Head of caudate nucleus (tissue), 42 donors: ENCODE measurements around the gene TTN.

Experiments
- DNase-seq, 42 donors: peaks; one replicate each; pipeline versions ENCODE4 v3.0.0 to v3.0.0-alpha.2; 2020 to 2021; ENCODE audit warnings: mixed read lengths in 7 of 42
- intact Hi-C: fragments of 100-400 bp; cut with DNase I; formaldehyde crosslinking; loops from one replicate; pipeline ENCODE4 v1.15.0; 2022

TTN gene

GRCh38 chr2:178819992-178820391 lies 12.8 kb upstream of the TTN start:
- no peak for DNase-seq
- intact Hi-C loops = no loop called here

- no peak for DNase-seq
- intact Hi-C loops = no loop called here
These were observed 12.1 kb upstream of the TTN start for GRCh38 chr2:178819147-178819875.

- intact Hi-C loops = no loop called here
- DNase-seq = no peak
These were observed 4.7 kb upstream of the TTN start for GRCh38 chr2:178811901-178812300.

GRCh38 chr2:178811045-178811444 lies 3.8 kb upstream of the TTN start:
- intact Hi-C loops = no loop called here
- no peak for DNase-seq

DNA sequence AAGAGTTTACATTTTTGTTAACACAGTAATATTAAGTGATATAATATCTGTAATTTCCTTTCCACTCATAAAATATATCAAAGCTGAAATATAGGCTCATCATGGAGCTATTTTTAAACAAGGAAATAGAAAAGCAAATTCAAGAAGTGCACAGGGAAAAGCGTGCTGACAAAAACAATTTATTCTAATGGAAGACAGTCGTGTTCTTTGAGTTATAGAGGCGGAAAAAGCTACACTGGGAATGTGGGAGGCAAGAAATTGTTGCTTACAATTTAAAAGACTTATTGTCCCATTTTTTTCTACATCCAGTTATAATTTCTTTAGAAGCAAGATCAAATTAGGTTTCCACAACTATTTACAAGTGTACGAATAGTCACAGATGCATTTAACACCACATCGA lies 3.2 kb upstream of the TTN start:
- intact Hi-C loops = no loop called here
- DNase-seq = no peak

DNA sequence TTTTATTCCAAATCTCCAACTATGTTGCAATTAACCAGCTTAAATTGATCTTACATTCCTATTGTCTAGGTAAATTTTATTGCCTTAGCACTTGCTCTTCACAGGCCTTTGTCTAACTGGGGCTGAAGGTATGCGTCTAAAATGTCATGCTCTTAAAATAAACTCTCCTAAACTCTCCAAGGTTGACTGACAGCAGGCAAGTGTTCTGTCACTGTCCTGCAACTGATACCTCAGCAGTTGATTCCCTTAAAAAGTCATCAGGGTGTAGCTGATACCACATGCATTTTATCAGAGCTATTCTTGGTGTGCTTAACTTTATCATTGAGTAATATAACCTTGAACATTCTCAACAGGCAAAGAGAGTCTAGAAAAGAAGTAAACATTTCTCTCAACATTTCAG lies 680 bp downstream of the TTN start:
- DNase-seq = no peak
- intact Hi-C loops = no loop called here

GRCh38 chr2:178805457-178805856 lies 1.8 kb downstream of the TTN start:
- no peak for DNase-seq
- intact Hi-C loops = no loop called here

DNA sequence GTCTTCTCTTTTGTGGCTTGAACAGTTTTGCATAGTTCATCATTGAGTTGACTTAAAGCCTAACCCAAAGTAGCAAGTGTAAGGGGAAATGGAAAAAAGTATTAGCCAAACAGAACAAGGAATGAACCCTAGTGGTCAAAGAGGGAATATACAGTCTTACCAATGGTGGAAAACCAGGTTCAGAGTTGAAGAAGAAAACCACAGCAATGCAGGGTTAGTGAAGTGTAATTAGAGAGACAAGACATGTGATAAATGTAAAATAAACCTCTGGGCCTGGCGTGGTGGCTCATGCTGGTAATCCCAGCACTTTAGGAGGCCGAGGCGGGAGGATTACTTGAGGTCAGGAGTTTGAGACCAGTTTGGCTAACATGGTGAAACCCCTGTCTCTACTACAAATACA lies 2.4 kb downstream of the TTN start:
- DNase-seq = no peak
- intact Hi-C loops = no loop called here

GRCh38 chr2:178800510-178800909 lies 6.7 kb downstream of the TTN start:
- DNase-seq = no peak
- intact Hi-C loops = no loop called here

DNA sequence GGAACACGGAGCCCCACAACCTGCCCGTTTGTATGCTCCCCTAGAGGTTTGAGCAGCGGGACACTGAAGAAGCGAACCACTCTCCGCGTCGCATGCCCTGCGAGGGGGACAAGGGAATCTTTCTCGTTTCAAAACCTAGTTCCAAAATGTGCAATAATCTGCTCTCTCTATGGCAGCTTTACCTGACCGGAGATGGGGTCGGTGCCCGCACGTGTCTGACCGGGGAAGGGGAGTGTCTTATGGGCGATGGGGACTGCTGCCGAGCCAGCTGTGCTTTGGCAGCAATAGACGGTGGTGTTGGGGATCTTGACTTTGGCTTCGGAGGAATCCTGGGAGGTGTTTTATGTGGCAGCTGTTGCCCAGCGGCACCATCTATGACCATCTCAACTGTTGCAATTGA lies 7.9 kb downstream of the TTN start:
- DNase-seq = no peak
- intact Hi-C loops = loop anchor here (10.0 kb wide), 1 partner anchor 115 kb away; no protein-coding TSS in a partner anchor

DNA sequence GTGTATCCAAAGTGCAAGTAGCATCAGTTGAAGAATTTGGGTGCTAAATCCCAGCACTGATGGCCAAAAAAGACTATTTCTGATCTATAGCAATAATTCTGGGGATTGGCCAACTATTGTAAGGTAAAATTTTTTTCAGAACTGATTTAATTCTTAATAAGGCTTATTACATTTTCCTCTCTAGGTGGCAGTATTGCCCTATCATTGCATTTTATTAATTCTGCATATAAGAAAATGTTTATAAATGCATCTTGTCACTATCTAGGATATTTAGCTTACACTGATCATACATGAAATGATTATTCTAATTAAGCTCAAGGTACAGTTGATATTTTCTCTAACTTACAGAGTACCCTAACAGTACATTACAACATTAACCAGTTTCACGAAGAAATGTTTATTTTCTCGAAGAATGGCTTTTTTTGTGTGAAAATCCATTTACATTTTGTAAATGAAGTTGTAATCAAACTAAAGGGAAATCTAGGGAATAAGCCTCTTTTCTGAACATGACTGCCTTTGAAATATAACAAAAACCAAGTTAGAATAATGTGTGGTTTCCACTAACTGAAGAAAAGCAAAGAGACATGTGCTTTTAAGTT lies 11.0 kb downstream of the TTN start:
- intact Hi-C loops = loop anchor here (10.0 kb wide), 1 partner anchor 119 kb away; no protein-coding TSS in a partner anchor
- DNase-seq = no peak

- intact Hi-C loops = no loop called here
- no peak for DNase-seq
These were observed 19.3 kb downstream of the TTN start for GRCh38 chr2:178787934-178788333.

GRCh38 chr2:178787155-178787554 lies 20.1 kb downstream of the TTN start:
- DNase-seq = no peak

DNA sequence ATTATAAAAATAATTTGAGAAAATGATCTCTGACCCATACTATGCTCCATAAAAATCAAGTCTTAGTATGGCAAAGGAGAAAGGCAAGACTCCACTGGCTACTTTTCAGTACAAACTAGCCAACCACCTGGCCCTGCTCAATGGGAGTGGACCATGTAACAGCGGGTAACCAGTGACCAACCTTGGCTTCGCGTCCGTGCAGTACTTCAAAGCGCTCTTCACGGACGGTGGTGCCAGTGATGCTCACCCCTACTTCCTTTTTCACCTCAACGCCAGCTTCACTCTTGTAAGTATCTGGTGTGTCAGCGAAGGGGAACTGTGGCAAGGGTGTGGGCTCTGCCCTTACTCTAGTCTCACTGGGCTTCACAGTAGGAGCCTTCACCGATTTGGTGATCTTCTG lies 23.3 kb downstream of the TTN start:
- intact Hi-C loops = no loop called here
- no peak for DNase-seq

More at GRCh38 chr2:178787155-178787554, 20.1 kb downstream of the TTN start:
- intact Hi-C loops = no loop called here

- DNase-seq = no peak
- intact Hi-C loops = no loop called here
These were observed 25.0 kb downstream of the TTN start for GRCh38 chr2:178782236-178782635.

GRCh38 chr2:178777577-178777976 lies 29.6 kb downstream of the TTN start:
- intact Hi-C loops = no loop called here
- DNase-seq = no peak

GRCh38 chr2:178776751-178777150 lies 30.5 kb downstream of the TTN start:
- DNase-seq = no peak
- intact Hi-C loops = no loop called here

GRCh38 chr2:178775975-178776374 lies 31.2 kb downstream of the TTN start:
- no peak for DNase-seq
- intact Hi-C loops = no loop called here

DNA sequence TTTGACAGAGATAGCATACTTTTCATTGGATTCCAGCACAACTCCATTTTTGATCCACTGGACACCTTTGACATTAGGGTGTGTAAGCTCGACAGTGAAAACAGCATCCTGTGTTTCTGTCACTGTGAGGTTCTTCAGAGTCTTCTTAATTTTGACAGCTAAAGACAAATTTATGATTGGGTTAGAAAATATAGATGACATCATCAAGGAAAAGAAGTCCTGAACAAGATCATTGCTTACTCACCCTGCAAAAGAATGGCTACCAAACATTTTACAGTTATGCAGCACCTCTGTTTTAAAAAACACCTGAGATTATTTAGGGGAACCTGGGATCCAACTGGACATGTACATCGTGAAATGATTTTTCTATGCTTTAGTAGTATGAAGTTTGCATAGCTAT lies 36.7 kb downstream of the TTN start:
- no peak for DNase-seq

GRCh38 chr2:178767094-178768060 lies 39.8 kb downstream of the TTN start:
- intact Hi-C loops = no loop called here
- DNase-seq = no peak

More for the DNA sequence above, 36.7 kb downstream of the TTN start:
- intact Hi-C loops = no loop called here
